Measurements from ENCODE around the gene FPR1. TPM values are rescaled to one million over a fixed set of nuclear protein-coding genes. Genes with fewer than 3 reads are reported as not detected.

Gene FPR1
- total RNA-seq, 2 experiments from 2014 or later: 1.2 to 1.9 TPM

DNA sequence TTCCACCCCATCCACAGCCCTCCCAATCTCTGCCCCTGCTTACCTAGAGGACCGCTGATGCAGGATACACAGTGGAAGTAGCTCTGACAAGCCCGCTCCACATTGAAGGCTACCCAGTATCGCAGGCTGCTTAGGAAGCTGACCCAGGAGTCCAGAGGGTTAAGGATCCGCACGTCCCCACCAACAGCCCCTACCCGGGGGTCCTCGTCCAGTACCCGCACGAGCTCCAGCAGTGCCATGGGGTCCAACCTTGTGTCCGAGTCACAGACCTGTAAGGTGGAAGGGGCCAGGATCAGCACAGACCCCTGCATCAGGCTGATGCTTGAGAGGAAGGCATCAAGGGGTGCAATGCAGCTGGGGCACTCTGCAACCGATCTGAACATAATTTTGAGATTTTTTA is 34.8 kb downstream of the FPR1 start:
- ChIA-PET POLR2A (no interaction called here), CTCF (no interaction called here)
- intact Hi-C loops (cut with DNase I, micrococcal nuclease): loop anchor here in 1 of 2 experiments (5.0 kb wide), 1 partner anchor 45 kb away; no protein-coding TSS in a partner anchor
- no peak overlapping the region for H3K27ac Mint-ChIP-seq
- H3K36me3 Mint-ChIP-seq (ENCODE audit: low read depth): no peaks in the 10 kb centered on the region
- no peak overlapping the region for H3K27ac ChIP-seq (ENCODE audit: low read depth in 1 of 2, low read length in 2 of 2)
- no peaks in the 10 kb centered on the region for H3K4me1 Mint-ChIP-seq (ENCODE audit: low read depth)
- H3K27me3 Mint-ChIP-seq: peaks cover 45% of the 10 kb centered on the region
- DNase-seq (no peak), ATAC-seq (ENCODE audit: poor library complexity) (no peak)
- peaks cover 31 to 40% of the 10 kb centered on the region in 2 experiments for H3K27me3 ChIP-seq (ENCODE audit: control insufficient read depth in 1 of 2, insufficient read depth in 2 of 2, low read length in 2 of 2)
- no peak overlapping the region for H3K4me3 ChIP-seq (ENCODE audit: low read length)
- TF ChIP-seq, protein P1, sequence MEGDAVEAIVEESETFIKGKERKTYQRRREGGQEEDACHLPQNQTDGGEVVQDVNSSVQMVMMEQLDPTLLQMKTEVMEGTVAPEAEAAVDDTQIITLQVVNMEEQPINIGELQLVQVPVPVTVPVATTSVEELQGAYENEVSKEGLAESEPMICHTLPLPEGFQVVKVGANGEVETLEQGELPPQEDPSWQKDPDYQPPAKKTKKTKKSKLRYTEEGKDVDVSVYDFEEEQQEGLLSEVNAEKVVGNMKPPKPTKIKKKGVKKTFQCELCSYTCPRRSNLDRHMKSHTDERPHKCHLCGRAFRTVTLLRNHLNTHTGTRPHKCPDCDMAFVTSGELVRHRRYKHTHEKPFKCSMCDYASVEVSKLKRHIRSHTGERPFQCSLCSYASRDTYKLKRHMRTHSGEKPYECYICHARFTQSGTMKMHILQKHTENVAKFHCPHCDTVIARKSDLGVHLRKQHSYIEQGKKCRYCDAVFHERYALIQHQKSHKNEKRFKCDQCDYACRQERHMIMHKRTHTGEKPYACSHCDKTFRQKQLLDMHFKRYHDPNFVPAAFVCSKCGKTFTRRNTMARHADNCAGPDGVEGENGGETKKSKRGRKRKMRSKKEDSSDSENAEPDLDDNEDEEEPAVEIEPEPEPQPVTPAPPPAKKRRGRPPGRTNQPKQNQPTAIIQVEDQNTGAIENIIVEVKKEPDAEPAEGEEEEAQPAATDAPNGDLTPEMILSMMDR (IDR thresholded peaks at IDR 0.05): no peak
- H3K4me3 Mint-ChIP-seq: no peak overlapping the region
- peaks cover 0 to 10% of the 10 kb centered on the region in 2 experiments for H3K9me3 ChIP-seq (ENCODE audit: control insufficient read depth in 1 of 2, insufficient read depth in 1 of 2, low read length in 2 of 2)
- no peaks in the 10 kb centered on the region for H3K36me3 ChIP-seq (ENCODE audit: insufficient read depth, low read length)
- peaks cover 3% of the 10 kb centered on the region for H3K9me3 Mint-ChIP-seq
- H3K4me1 ChIP-seq (ENCODE audit: insufficient read depth, low read length): no peaks in the 10 kb centered on the region

DNA sequence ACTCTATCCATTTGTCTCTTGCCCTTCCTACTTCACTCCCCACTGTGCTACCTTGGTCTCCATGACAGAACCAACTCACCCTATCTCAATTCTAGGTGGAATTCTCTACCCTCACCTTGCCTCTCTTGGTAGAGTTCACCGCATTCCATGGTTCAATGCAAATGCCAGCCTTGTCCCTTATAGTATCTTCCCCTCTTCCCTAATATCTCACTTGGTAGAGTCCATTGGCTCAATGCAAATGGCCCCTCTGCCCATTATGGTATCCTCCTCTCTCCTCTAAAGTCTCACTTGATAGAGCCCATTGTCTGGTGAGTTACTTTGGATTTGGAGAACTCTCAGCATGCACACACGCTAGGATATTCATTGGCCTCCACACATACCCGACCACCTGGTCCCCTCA is 35.8 kb downstream of the FPR1 start:
- Mint-ChIP-seq H3K4me3 (no peak overlapping the region), H3K27me3 (peaks cover 41% of the 10 kb centered on the region), H3K36me3 (ENCODE audit: low read depth) (no peaks in the 10 kb centered on the region), H3K27ac (no peak overlapping the region), H3K9me3 (peaks cover 3% of the 10 kb centered on the region), H3K4me1 (ENCODE audit: low read depth) (no peaks in the 10 kb centered on the region)
- ChIA-PET POLR2A (no interaction called here), CTCF (no interaction called here)
- Histone ChIP-seq H3K27ac (ENCODE audit: low read depth in 1 of 2, low read length in 2 of 2) (no peak overlapping the region), H3K4me3 (ENCODE audit: low read length) (no peak overlapping the region), H3K36me3 (ENCODE audit: insufficient read depth, low read length) (no peaks in the 10 kb centered on the region), H3K4me1 (ENCODE audit: insufficient read depth, low read length) (no peaks in the 10 kb centered on the region), H3K27me3 (ENCODE audit: control insufficient read depth in 1 of 2, insufficient read depth in 2 of 2, low read length in 2 of 2) (peaks cover 26 to 37% of the 10 kb centered on the region in 2 experiments), H3K9me3 (ENCODE audit: control insufficient read depth in 1 of 2, insufficient read depth in 1 of 2, low read length in 2 of 2) (peaks cover 0 to 10% of the 10 kb centered on the region in 2 experiments)
- DNase-seq (no peak), ATAC-seq (ENCODE audit: poor library complexity) (no peak)
- intact Hi-C loops (cut with DNase I, micrococcal nuclease): loop anchor here in 1 of 2 experiments (5.0 kb wide), 1 partner anchor 44 kb away; no protein-coding TSS in a partner anchor
- TF ChIP-seq, protein P1 (IDR thresholded peaks at IDR 0.05): no peak

DNA sequence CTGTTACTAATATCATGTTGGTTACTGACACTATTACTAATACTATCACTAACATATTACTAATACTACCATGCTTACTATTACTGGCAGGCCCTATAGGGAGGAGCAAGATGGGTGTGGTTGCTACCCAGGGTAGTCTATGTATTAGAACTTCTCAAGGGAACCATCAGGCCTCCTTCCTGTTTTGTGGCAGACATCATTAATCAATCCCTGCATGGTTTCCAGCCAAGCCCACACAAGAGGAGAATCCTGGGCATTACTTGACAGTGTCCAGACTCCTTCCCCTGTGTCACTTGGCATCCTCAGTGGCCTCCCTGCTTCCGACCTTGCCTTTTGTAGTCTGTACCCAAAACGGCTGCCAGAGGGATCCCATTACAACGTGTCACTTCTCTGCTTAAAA is 36.8 kb downstream of the FPR1 start:
- TF ChIP-seq, protein P1 (IDR thresholded peaks at IDR 0.05): no peak
- Mint-ChIP-seq H3K4me3 (no peak overlapping the region), H3K4me1 (ENCODE audit: low read depth) (no peaks in the 10 kb centered on the region), H3K27me3 (peaks cover 32% of the 10 kb centered on the region), H3K36me3 (ENCODE audit: low read depth) (no peaks in the 10 kb centered on the region), H3K27ac (no peak overlapping the region), H3K9me3 (peaks cover 3% of the 10 kb centered on the region)
- CTCF ChIA-PET: no interaction called here
- no peaks in the 10 kb centered on the region for H3K4me1 ChIP-seq (ENCODE audit: insufficient read depth, low read length)
- POLR2A ChIA-PET: no interaction called here
- DNase-seq: no peak
- no peak overlapping the region for H3K27ac ChIP-seq (ENCODE audit: low read depth in 1 of 2, low read length in 2 of 2)
- ATAC-seq (ENCODE audit: poor library complexity): no peak
- H3K36me3 ChIP-seq (ENCODE audit: insufficient read depth, low read length): no peaks in the 10 kb centered on the region
- H3K9me3 ChIP-seq (ENCODE audit: control insufficient read depth in 1 of 2, insufficient read depth in 1 of 2, low read length in 2 of 2): peaks cover 0 to 10% of the 10 kb centered on the region in 2 experiments
- intact Hi-C loops (cut with DNase I, micrococcal nuclease): loop anchor here in 1 of 2 experiments (5.0 kb wide), 1 partner anchor 43 kb away; no protein-coding TSS in a partner anchor
- H3K4me3 ChIP-seq (ENCODE audit: low read length): no peak overlapping the region
- peaks cover 18 to 27% of the 10 kb centered on the region in 2 experiments for H3K27me3 ChIP-seq (ENCODE audit: control insufficient read depth in 1 of 2, insufficient read depth in 2 of 2, low read length in 2 of 2)
